BJ (cell line): ENCODE results near the gene NPR2. TPM values are rescaled to one million over a fixed set of nuclear protein-coding genes. Genes with fewer than 3 reads are reported as not detected.

Source experiments
- CTCF ChIA-PET: fragments of 350-600 bp; formaldehyde crosslinking; extraction: SDS; loops from one replicate; lab custom pipeline; 2021; ENCODE audit warnings: antibody characterized with exemption, inconsistent platforms; lab: Yijun Ruan, JAX
- POLR2A ChIA-PET: fragments of 300-600 bp; sonication (Branson Sonifier 250); formaldehyde crosslinking; extraction: SDS; loops from one replicate; lab custom pipeline; 2021; ENCODE audit warnings: antibody characterized with exemption; lab: Charles Lee
- DNase-seq: peaks from one replicate; pipeline ENCODE4 v3.0.0-alpha.2; 2011; ENCODE audit warnings: low read depth
- H3K27me3 ChIP-seq: 2 replicates; pipeline ENCODE4 v1.6.0; 2011; ENCODE audit warnings: low read length; ENCODE audit not compliant: control insufficient read depth, insufficient read depth
- H3K36me3 ChIP-seq: 2 replicates; pipeline ENCODE4 v1.5.1; 2011; ENCODE audit warnings: low read length; ENCODE audit not compliant: control insufficient read depth, insufficient read depth
- H3K4me3 ChIP-seq: 2 replicates; pipeline ENCODE4 v1.5.1; 2011; ENCODE audit warnings: low read depth, mild to moderate bottlenecking, control low read depth, low read length
- CTCF ChIP-seq: IDR thresholded peaks from 2 replicates; pipeline ENCODE4 v1.5.1; 2011; ENCODE audit warnings: low read depth, mild to moderate bottlenecking, control low read depth, inconsistent platforms, low read length, moderate library complexity; ENCODE audit not compliant: insufficient read depth
- polyA plus RNA-seq: library from polyadenylated mRNA; depleted of rRNA; stranded (reverse); fragments of >200 nt; gene quantifications from 2 replicates; pipeline ENCODE4 v1.2.3, GENCODE V29; 2011; rRNA removed
- small RNA-seq: library from RNA; depleted of rRNA; stranded (forward); fragments of <200 nt; gene quantifications from one replicate; pipeline ENCODE3, GENCODE V24; 2012; ENCODE audit warnings: low replicate concordance, low read depth; ENCODE audit not compliant: insufficient read length

NPR2 gene
- polyA plus RNA-seq, 1 experiment: 33.4 TPM

- no peak for DNase-seq
- ChIA-PET POLR2A (no interaction called here), CTCF (interaction anchor here (1.1 to 4.6 kb wide), 6 partner anchors 9 to 87 kb away, joined by 3 to 21 read pairs (median 5); no protein-coding TSS in a partner anchor)
- H3K27me3 ChIP-seq: peaks cover 12% of the 10 kb centered on the region
- no peak overlapping the region for H3K4me3 ChIP-seq
- H3K36me3 ChIP-seq: no peaks in the 10 kb centered on the region
- TF ChIP-seq CTCF: no peak
These were observed 67.1 kb downstream of the NPR2 start for GRCh38 chr9:35858458-35858857.

Small RNA genes lying within 50 kb of the gene (small RNA-seq; reads per million reads assigned to genes)
- not detected for gene HINT2

Other genes starting within 250 kb of the NPR2 start
- gene TESK1, start 186.3 kb upstream of the NPR2 start, polyA plus RNA-seq: 23.2 and 32.6 TPM in 2 replicates
- 1.1 and 1.7 TPM in 2 replicates for gene CD72, start 173.2 kb upstream of the NPR2 start, polyA plus RNA-seq
- gene SIT1, start 140.7 kb upstream of the NPR2 start, polyA plus RNA-seq: not detected in 2 replicates
- 235 and 1,738 TPM in 2 replicates for gene RMRP, start 133.6 kb upstream of the NPR2 start, polyA plus RNA-seq
- 22.0 and 27.9 TPM in 2 replicates for gene CCDC107, start 133.3 kb upstream of the NPR2 start, polyA plus RNA-seq
- 2.7 and 4.1 TPM in 2 replicates for gene ARHGEF39, start 126.4 kb upstream of the NPR2 start, polyA plus RNA-seq
- gene CA9, start 117.7 kb upstream of the NPR2 start, polyA plus RNA-seq: 0.13 and 0.32 TPM in 2 replicates
- 1,727 and 2,061 TPM in 2 replicates for gene TPM2, start 101.7 kb upstream of the NPR2 start, polyA plus RNA-seq
- 215 and 399 TPM in 2 replicates for gene TLN1, start 59.4 kb upstream of the NPR2 start, polyA plus RNA-seq
- 67.9 and 75.8 TPM in 2 replicates for gene CREB3, start 58.9 kb upstream of the NPR2 start, polyA plus RNA-seq
- gene GBA2, start 42.4 kb upstream of the NPR2 start, polyA plus RNA-seq: 30.3 and 44.1 TPM in 2 replicates
- gene RGP1, start 42.3 kb upstream of the NPR2 start, polyA plus RNA-seq: 17.4 and 19.7 TPM in 2 replicates
- gene MSMP, start 37.3 kb upstream of the NPR2 start, polyA plus RNA-seq: not detected in 2 replicates
- 0.50 and 0.85 TPM in 2 replicates for gene SPAG8, start 20.7 kb downstream of the NPR2 start, polyA plus RNA-seq
- 20.9 and 30.0 TPM in 2 replicates for gene HINT2, start 23.5 kb downstream of the NPR2 start, polyA plus RNA-seq
- not detected in 2 replicates for gene FAM221B, start 37.1 kb downstream of the NPR2 start, polyA plus RNA-seq
- 3.4 and 5.6 TPM in 2 replicates for gene TMEM8B, start 37.6 kb downstream of the NPR2 start, polyA plus RNA-seq
- gene OR13J1, start 78.8 kb downstream of the NPR2 start, polyA plus RNA-seq: not detected in 2 replicates
- 0.47 and 0.93 TPM in 2 replicates for gene HRCT1, start 114.6 kb downstream of the NPR2 start, polyA plus RNA-seq
- gene SPAAR, start 117.9 kb downstream of the NPR2 start, polyA plus RNA-seq: 0.23 and 0.32 TPM in 2 replicates
- gene OR2S2, start 166.6 kb downstream of the NPR2 start, polyA plus RNA-seq: 0.33 and 0.53 TPM in 2 replicates
- gene RECK, start 245.3 kb downstream of the NPR2 start, polyA plus RNA-seq: 59.8 and 72.8 TPM in 2 replicates